ENCODE data around the gene EIF5.
"Not testable (repeated sequence)": the region's sequence is repeated elsewhere in the genome, so short reads cannot be mapped to it uniquely, and the experiment has no call there.

EIF5 gene

DNA sequence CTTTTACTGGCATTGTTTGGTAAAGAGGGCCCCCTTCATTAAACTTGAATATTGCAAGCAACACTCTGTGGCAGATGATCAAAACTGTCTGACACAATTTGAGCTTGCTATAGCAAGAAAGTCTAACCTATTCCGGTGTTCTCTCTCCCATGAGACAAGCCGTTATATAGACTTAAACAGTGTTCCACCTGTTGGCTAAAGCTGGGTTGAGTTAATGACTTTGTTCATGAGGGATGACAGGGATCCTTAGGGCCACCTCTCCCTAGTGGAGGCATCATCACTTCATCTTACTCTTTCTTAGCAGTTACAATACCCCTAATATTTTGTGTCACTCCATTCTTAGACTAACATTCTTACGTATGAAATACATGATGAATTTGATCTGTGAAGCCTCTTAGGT, 3.8 kb downstream of the EIF5 start:
- no peak for DNase-seq

DNA sequence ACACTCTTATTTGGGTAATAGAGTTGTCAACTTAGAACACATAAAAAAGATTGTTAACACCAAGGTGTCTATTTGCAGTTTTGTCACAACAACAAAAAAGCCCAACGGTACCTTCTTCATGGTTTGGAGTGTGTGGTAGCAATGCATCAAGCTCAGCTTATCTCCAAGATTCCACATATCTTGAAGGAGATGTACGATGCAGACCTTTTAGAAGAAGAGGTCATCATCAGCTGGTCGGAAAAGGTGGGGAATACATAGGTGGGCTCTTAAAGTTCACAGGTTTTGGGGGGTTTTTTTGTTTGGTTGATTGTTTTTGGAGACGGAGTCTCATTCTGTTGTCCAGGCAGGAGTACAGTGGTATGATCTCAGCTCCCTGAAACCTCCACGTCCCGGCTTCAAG, 5.5 kb downstream of the EIF5 start:
- no peak for DNase-seq

- no peak for DNase-seq
These were observed 6.6 kb downstream of the EIF5 start for GRCh38 chr14:103340480-103341212.

DNA sequence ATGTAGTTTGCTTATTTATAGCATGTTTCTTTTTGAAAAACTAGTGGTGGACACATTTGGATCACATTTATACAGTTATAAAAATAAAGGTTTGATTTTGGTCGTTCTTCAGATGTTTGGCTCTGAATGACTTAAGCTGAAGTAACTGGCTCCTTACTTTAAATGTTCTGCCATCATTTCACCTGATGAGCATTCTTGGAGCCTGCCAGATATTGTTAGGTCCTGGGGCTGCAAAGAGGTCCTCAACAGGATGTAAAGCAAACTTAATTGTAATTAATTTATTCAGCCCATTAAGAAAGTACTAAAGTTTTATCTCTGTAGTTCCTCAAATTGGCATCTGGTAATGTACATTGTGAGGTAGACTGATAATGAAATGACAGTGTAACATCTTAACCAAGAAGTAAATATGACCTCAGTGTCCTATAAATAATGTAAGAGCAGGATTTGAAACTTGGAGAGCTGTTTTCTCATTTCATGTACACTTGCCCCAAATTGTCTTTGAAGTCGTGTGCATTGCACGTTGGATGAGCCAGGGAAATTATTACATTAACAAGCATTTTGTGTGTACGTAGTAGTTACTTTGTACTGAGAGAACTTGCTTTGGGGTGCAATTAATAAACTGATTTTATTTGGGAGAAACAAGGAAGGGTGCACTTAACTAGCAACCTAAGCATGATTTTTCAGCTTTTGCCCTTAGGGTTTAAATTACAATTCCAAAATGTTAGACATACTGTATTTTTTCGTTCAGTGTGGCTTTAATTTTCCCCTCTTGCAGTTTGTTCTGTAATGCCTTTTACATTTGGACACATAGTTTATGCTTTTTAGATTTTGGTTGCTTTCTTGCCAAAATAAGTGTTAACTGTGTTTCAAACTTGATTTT, 7.5 kb downstream of the EIF5 start:
- no peak for DNase-seq

DNA sequence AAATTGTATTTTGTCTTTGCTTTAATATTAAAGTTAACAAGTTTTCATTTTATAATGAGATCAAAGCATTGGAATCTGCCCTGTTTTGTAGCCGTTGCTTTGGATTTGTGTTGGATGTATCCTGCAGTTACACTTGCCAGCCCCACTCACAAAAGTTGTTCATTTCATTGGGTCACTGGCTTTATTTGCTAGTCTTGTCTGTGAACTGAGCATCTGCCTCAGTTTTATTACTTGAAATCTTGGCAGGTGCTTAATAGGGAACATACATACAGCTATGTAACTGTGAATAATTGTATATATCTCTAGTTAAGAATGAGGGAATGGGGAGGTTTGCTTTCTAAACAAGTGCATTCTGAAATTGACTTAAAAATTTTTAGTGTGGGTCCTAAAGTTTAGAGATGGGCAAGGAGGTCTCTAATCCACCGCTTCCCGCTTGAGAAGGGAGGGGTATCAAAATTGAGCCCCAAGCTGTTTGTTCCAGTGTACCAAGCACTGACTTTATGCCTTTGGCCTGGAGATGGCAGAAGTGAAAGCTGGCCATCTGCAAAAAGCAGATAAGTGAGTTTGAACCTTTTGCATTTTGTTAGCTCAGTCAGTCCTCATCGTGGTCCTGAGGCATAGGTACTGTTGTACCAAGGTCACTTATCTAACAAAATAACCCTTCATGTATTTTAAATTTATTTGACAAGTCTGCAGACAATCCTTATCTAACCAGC, 9.3 kb downstream of the EIF5 start:
- no peak for DNase-seq

DNA sequence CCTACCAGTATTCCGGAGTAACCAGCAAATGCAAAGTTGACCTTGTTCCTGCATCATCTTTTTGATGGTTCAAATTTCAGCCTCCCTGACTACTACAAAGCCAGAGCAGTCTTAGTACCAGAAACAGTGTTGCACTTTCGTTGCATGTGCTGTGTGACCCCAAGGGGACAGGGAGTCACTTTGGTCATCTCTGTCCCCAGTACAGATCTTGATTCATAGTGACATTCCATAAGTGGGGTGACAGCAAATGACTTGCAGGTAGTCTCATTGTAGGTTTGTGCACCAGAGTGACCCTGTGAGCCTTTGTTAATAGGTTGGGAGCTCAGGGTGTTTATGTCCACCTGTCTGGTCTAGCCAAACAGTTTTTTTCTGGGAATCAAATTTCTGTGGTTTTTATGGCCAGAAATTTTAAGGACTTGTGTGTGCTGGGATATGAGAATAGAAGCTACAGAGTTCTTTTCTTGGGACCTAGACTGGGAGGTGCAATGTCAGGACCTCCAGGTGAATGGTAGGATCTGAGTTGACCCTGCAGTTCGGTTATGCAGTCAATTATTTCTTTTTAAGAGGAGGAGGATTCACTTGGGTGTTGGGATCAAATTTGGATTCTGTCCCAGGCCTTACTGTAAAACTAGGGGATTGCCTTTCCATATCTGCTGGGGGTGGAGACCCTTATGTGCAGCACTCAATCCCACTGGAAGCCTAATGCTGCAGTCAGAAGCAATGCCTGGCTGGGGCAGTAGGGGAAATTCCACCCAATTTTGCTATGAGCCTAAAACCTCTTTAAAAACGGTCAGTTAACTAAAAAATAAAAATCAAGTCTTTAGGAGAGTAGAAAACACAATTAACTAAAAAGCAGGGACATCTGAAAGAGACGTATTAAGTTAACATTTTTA, 10.1 kb downstream of the EIF5 start:
- DNase-seq: no peak

DNA sequence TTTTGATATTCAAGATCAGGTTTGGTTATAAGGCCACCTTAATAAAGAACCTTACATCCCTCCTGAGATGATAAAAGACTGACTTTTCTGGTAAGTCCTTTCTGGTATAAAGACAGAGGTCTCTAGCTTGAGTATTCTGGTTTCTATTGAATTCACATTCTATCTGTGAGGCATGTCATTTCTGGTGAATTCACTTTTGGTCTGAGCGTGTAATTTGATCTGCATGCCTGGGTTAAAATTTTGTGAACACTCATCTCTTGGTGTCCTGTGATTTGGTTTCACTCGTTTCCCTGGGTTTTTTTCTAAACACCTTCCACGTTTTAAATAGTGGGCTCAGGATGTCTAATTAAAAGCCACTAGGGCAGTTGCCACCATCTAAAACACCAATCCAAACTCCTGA, 12.2 kb downstream of the EIF5 start:
- no peak for DNase-seq

DNA sequence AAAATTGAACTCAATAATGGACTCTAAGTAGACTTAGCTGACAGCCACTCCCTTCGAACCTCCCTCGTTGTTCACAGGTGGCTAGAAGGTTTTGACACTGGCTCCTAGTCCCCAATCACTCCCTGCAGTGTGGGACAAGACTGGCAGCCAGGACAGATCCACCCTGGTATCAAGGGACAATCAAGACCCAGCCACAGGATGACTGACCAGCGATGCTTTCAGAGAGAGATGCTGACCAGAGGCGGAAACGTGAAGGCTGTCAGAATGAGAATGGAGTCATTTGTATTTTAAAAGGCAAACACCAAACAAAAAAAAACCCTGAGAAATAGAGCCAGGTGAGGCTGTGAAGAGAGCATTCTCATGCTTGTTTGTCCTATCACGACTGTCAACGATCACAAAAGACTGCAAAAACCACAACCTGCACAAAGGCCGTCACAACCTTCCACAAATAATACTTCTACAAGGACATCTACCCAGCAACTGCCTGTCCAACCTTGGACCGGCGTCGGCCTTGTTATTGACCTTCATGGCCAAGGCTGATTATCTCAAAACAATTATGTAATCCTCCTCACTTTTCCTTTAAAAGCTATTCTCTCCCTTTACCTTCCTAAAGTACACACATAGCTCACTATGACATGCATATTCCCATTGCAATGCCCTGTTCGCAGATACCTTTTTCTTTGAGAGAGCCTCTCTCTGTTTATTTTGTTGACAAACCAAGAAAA, 13.2 kb downstream of the EIF5 start:
- DNase-seq: no peak

DNA sequence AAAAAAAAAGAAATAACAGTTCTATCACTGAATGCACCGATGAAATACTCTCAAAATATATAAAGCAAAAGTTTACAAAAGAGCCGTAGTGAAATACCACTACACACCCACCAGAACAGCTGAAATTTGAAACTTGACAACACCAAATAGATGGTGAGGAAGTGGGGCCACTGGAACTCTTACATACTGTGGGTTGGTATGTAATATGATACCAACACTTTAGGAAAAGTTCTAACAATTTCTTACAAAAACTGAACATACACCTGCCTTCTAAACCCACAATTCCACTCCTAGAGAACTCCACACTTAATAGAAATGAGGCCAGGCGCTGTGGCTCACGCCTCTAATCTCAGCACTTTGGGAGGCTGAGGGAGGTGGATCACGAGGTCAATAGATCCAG, 14.1 kb downstream of the EIF5 start:
- no peak for DNase-seq

GRCh38 chr14:103349982-103350381, 15.9 kb downstream of the EIF5 start:
- DNase-seq: no peak

DNA sequence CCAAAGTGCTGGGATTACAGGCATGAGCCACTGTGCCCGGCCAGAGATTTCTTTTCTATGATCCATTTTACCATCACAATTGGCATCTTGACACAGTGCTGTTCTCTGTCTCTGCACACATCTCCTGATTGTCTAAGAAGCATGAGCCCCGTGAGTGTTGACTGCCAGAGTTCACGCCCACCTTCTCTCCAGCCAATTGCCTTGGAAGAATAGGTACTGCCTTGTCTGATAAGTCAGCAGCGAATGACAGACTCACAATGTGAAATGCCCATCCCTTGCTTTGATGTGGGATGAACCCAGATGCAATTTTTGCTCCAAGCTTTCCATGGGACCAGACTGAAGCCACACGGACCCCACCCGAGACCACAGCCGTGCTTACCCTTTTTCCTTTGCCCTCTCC, 19.3 kb downstream of the EIF5 start:
- no peak for DNase-seq

- no peak for DNase-seq
These were observed 20.1 kb downstream of the EIF5 start for GRCh38 chr14:103354141-103354540.

- no peak for DNase-seq
These were observed 22.1 kb downstream of the EIF5 start for GRCh38 chr14:103356024-103356682.

- DNase-seq: not testable (repeated sequence)
These were observed 23.5 kb downstream of the EIF5 start for GRCh38 chr14:103357552-103357951.

DNA sequence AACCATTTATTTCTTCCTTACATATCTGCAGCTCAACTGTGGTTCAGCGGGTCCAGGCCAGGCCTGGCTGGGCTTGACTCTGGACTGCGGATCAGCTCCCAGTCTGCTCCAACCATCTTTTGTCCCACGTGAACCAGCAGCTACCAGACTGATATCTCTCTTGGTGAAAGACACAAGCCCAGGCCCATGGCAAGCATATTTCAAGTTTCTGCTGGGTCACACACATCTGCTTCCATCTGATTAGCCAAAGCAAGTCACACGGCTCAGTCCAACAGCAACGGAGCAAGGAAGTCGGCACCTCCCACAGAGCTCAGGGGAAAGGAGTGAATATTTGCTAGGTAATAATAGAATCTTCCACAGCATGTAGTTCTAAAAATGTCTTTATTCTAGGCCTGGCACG, 26.5 kb downstream of the EIF5 start:
- DNase-seq: no peak

DNA sequence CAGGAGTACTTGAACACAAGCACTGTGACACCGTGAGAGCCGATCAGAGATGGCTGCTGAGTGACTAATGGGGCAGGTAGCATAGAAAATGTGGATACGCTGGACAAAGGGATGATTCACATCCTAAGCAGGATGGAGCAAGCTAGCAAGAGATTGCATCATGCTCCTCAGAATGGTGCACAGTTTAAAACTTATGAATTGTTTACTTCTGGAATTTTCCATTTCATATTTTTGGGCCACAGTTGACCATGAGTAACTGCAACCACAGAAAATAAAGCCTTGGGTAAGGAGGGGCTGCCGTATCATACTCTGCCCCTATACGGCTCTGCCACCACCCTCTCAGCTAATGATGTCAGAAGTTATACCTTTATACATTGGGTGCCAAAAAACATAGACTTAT, 27.8 kb downstream of the EIF5 start:
- no peak for DNase-seq

DNA sequence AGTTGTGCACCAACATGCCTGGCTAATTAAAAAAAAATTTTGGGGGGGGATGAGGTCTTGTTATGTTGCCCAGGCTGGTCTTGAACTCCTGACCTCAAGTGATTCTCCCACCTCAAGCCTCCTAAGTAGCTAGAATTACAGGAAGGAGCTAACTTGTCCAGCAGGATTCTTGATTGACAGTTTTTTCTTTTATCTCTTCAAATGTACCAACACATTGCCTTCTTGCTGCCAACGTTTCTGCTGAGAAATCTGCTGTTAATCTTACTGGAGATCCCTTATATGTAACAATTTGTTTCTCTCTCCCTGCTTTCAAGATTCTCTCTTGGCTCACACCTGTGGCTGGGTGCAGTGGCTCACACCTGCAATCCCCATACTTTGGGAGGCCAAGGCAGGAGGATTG, 28.7 kb downstream of the EIF5 start:
- no peak for DNase-seq

DNA sequence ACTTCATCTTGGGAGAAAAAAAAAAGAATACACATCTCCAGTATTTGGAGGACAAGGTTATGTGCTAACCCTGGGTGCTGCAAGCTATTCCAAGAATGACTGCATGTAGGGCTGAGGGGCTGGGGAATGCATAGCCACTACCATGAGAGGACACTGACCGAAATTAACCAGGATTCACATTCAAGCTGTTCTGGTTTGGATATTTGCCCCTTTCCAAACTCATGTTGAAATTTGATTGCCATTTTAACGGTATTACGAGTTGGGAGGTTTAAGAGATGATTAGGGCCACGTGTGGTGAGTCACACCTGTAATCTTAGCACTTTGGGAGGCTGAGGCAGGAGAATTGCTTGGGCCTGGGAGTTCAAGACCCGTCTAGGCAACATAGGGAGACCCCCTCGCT, 32.7 kb downstream of the EIF5 start:
- DNase-seq: no peak

DNA sequence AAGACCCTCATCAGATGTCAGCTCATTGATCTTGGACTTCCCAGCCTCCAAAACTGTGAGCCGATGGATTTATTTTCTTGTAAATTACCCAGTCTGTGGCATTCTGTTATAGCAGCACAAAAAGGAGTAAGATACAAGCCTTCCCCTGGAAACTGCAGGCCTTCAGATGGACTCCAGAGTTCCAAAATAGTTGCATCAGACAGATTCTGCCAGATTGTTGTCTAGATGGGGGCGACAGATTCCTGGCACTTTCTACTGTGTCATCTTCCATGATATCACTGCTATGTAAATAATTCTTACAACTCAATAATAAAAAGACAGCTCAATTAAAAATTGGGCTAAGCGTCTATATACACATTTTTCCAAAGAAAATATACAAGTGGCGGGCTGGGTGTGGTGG, 34.0 kb downstream of the EIF5 start:
- no peak for DNase-seq

DNA sequence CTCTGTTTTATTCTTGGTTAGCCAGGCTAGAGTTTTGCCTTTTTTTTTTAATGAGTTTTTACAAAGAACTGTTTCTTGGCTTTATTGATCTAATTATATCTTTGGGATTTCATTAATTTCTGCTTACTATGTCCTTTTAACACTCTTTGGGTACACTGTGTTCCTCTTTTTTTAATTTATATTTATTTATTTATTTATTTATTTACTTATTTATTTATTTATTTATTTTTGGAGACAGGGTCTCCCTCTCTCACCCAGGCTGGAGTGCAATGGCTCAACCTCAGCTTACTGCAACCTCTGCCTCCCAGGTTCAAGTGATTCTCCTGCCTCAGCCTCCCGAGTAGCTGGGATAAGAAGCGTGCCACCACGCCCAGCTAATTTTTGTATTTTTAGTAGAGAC, 36.0 kb downstream of the EIF5 start:
- DNase-seq: no peak

DNA sequence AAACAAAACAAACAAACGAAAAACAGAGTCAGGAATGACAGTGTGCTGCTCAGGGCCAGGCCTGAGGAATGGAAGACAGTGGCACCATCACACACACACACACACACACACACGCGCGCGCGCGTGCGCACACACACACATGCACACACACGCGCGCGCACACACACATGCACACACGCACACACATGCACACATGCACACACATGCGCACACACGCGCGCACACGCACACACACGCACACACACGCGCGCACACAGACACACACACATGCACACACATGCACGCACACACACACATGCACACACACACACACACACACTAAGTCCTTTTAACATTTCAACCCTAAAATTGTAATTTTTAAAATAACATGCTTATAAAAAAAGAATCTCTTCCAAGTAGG, 38.0 kb downstream of the EIF5 start:
- no peak for DNase-seq

Measured in NCI-H1694 (cell line).